ENCODE measurements around the gene DNAJC18.
A peak's percentile ranks its signal among the peaks of the same experiment; 100 is the strongest.
"Not testable (repeated sequence)": the region's sequence is repeated elsewhere in the genome, so short reads cannot be mapped to it uniquely, and the experiment has no call there.

DNAJC18 gene

GRCh38 chr5:139426203-139426885 lies 13.0 kb downstream of the DNAJC18 start:
- peak; percentile 83 for DNase-seq

- no peak for DNase-seq
These were observed 13.8 kb downstream of the DNAJC18 start for GRCh38 chr5:139425497-139425896.

- peak; percentile 70 for DNase-seq
These were observed 16.9 kb downstream of the DNAJC18 start for GRCh38 chr5:139422307-139422893.

- no peak for DNase-seq
These were observed 19.8 kb downstream of the DNAJC18 start for GRCh38 chr5:139419226-139420192.

GRCh38 chr5:139418793-139419192 lies 20.5 kb downstream of the DNAJC18 start:
- no peak for DNase-seq

- no peak for DNase-seq
These were observed 22.1 kb downstream of the DNAJC18 start for GRCh38 chr5:139417214-139417613.

GRCh38 chr5:139416651-139417050 lies 22.7 kb downstream of the DNAJC18 start:
- DNase-seq = no peak

GRCh38 chr5:139415869-139416268 lies 23.5 kb downstream of the DNAJC18 start:
- no peak for DNase-seq

- no peak for DNase-seq
These were observed 24.0 kb downstream of the DNAJC18 start for GRCh38 chr5:139415221-139415861.

GRCh38 chr5:139414581-139415130 lies 24.7 kb downstream of the DNAJC18 start:
- no peak for DNase-seq

- DNase-seq = no peak
These were observed 25.4 kb downstream of the DNAJC18 start for GRCh38 chr5:139413963-139414362.

GRCh38 chr5:139413153-139413552 lies 26.2 kb downstream of the DNAJC18 start:
- DNase-seq = no peak

GRCh38 chr5:139410993-139411828 lies 28.1 kb downstream of the DNAJC18 start:
- peak; percentile 26 for DNase-seq

GRCh38 chr5:139410121-139410992 lies 29.0 kb downstream of the DNAJC18 start:
- no peak for DNase-seq

GRCh38 chr5:139409116-139409515 lies 30.2 kb downstream of the DNAJC18 start:
- not testable (repeated sequence) for DNase-seq

- no peak for DNase-seq
These were observed 31.1 kb downstream of the DNAJC18 start for GRCh38 chr5:139408191-139408590.

- no peak for DNase-seq
These were observed 31.8 kb downstream of the DNAJC18 start for GRCh38 chr5:139407517-139407916.

- no peak for DNase-seq
These were observed 32.4 kb downstream of the DNAJC18 start for GRCh38 chr5:139406963-139407362.

- DNase-seq = no peak
These were observed 34.9 kb downstream of the DNAJC18 start for GRCh38 chr5:139404484-139404840.

- DNase-seq = peak; percentile 98
These were observed 35.4 kb downstream of the DNAJC18 start, which contains the start of gene SPATA24 for GRCh38 chr5:139403787-139404483. TSS of gene SPATA24 (minus strand) at chr5:139404089. CDS start at chr5:139404060, 29 bp downstream.

Measured in fibroblast of skin of abdomen (primary cell).